Astrocyte (in vitro differentiated cells and primary cell): Measurements from ENCODE around the gene CABP1. TPM values are rescaled to one million over a fixed set of nuclear protein-coding genes. Genes with fewer than 3 reads are reported as not detected.
"Not testable (repeated sequence)": the region's sequence is repeated elsewhere in the genome, so short reads cannot be mapped to it uniquely, and the experiment has no call there.

ENCODE experiments used
- DNase-seq: peaks from one replicate; pipeline ENCODE4 v3.0.0-alpha.2; 2010; ENCODE audit warnings: low read depth
- FAIRE-seq: peaks from 2 replicates; lab custom pipeline; 2011; peaks lifted over from hg19 to GRCh38; lab: Jason Lieb, UNC
- H2AFZ ChIP-seq: 2 replicates; pipeline ENCODE4 v1.6.0; 2012; ENCODE audit warnings: low read depth, low read length, inconsistent platforms
- H3K27ac ChIP-seq: 2 replicates; pipeline ENCODE4 v1.5.1; 2011; ENCODE audit warnings: low read depth, low read length, inconsistent platforms
- H3K27me3 ChIP-seq: 2 replicates; pipeline ENCODE4 v1.6.0; 2011; ENCODE audit warnings: low read length, inconsistent platforms; ENCODE audit not compliant: insufficient read depth
- H3K36me3 ChIP-seq: 2 replicates; pipeline ENCODE4 v1.5.1; 2011; ENCODE audit warnings: low read length, inconsistent platforms; ENCODE audit not compliant: insufficient read depth
- H3K4me1 ChIP-seq: 2 replicates; pipeline ENCODE4 v1.5.1; 2011; ENCODE audit warnings: low read length, inconsistent platforms; ENCODE audit not compliant: insufficient read depth
- H3K4me2 ChIP-seq: 2 replicates; pipeline ENCODE4 v1.6.0; 2012; ENCODE audit warnings: low read length, inconsistent platforms
- H3K4me3 ChIP-seq: 2 replicates; pipeline ENCODE4 v1.5.1; 2011; ENCODE audit warnings: low read depth, mild to moderate bottlenecking, low read length, inconsistent platforms; ENCODE audit not compliant: insufficient read depth
- H3K79me2 ChIP-seq: 2 replicates; pipeline ENCODE4 v1.6.0; 2012; ENCODE audit warnings: mild to moderate bottlenecking, low read length, inconsistent platforms; ENCODE audit not compliant: insufficient read depth
- H3K9ac ChIP-seq: 2 replicates; pipeline ENCODE4 v1.6.0; 2012; ENCODE audit warnings: mild to moderate bottlenecking, low read length, inconsistent platforms
- H3K9me3 ChIP-seq: 2 replicates; pipeline ENCODE4 v1.5.1; 2012; ENCODE audit warnings: low read depth, mild to moderate bottlenecking, low read length, inconsistent platforms; ENCODE audit not compliant: insufficient read depth
- H4K20me1 ChIP-seq: 2 replicates; pipeline ENCODE4 v1.6.0; 2012; ENCODE audit warnings: low read length, inconsistent platforms; ENCODE audit not compliant: insufficient read depth
- H3K27ac Mint-ChIP-seq: one replicate; pipeline ENCODE4 v1.8.0; 2021; ENCODE audit warnings: mild to moderate bottlenecking, mixed read lengths; ENCODE audit not compliant: unreplicated experiment
- H3K27me3 Mint-ChIP-seq: one replicate; pipeline ENCODE4 v1.8.0; 2021; ENCODE audit warnings: low read depth, mixed read lengths; ENCODE audit not compliant: unreplicated experiment
- H3K36me3 Mint-ChIP-seq: one replicate; pipeline ENCODE4 v1.8.0; 2021; ENCODE audit warnings: low read depth, mixed read lengths; ENCODE audit not compliant: unreplicated experiment
- H3K4me1 Mint-ChIP-seq: one replicate; pipeline ENCODE4 v1.8.0; 2021; ENCODE audit warnings: low read depth, mixed read lengths; ENCODE audit not compliant: unreplicated experiment
- H3K4me3 Mint-ChIP-seq: one replicate; pipeline ENCODE4 v1.8.0; 2021; ENCODE audit warnings: mild to moderate bottlenecking, moderate library complexity, mixed read lengths; ENCODE audit not compliant: unreplicated experiment
- H3K9me3 Mint-ChIP-seq: one replicate; pipeline ENCODE4 v1.8.0; 2021; ENCODE audit warnings: mild to moderate bottlenecking, mixed read lengths; ENCODE audit not compliant: unreplicated experiment
- EZH2 ChIP-seq: IDR thresholded peaks from 2 replicates; pipeline ENCODE4 v1.6.1; 2012; ENCODE audit warnings: mild to moderate bottlenecking, low read length, inconsistent platforms; ENCODE audit not compliant: insufficient read depth
- total RNA-seq: library from RNA; stranded (reverse); gene quantifications from 2 replicates; pipeline ENCODE4 v1.2.1, GENCODE V29; 2021
- TF ChIP-seq, protein P1 (sequence below): IDR thresholded peaks from 2 replicates; pipeline ENCODE4 v1.5.1; 2011; ENCODE audit warnings: low read depth, mild to moderate bottlenecking, inconsistent platforms, low read length, moderate library complexity; ENCODE audit not compliant: insufficient read depth

The CABP1 gene
- total RNA-seq, 1 donor from 2014 or later, result 0.30 TPM

- H3K4me2 ChIP-seq, result peak overlapping the region; percentile 29
- FAIRE-seq, result no peak
- H3K4me1 Mint-ChIP-seq, result no peaks in the 10 kb centered on the region
- H3K27ac ChIP-seq, result no peak overlapping the region
- H4K20me1 ChIP-seq, result no peaks in the 10 kb centered on the region
- no peaks in the 10 kb centered on the region for H3K36me3 Mint-ChIP-seq
- H3K36me3 ChIP-seq, result no peaks in the 10 kb centered on the region
- no peak overlapping the region for H3K27ac Mint-ChIP-seq
- TF ChIP-seq EZH2, result no peak
- TF ChIP-seq, protein P1, sequence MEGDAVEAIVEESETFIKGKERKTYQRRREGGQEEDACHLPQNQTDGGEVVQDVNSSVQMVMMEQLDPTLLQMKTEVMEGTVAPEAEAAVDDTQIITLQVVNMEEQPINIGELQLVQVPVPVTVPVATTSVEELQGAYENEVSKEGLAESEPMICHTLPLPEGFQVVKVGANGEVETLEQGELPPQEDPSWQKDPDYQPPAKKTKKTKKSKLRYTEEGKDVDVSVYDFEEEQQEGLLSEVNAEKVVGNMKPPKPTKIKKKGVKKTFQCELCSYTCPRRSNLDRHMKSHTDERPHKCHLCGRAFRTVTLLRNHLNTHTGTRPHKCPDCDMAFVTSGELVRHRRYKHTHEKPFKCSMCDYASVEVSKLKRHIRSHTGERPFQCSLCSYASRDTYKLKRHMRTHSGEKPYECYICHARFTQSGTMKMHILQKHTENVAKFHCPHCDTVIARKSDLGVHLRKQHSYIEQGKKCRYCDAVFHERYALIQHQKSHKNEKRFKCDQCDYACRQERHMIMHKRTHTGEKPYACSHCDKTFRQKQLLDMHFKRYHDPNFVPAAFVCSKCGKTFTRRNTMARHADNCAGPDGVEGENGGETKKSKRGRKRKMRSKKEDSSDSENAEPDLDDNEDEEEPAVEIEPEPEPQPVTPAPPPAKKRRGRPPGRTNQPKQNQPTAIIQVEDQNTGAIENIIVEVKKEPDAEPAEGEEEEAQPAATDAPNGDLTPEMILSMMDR, result no peak
- H2AFZ ChIP-seq, result no peak overlapping the region
- H3K9me3 Mint-ChIP-seq, result peaks cover 4% of the 10 kb centered on the region
- no peak overlapping the region for H3K4me3 Mint-ChIP-seq
- peaks cover 13% of the 10 kb centered on the region for H3K27me3 ChIP-seq
- H3K9ac ChIP-seq, result no peak overlapping the region
- H3K9me3 ChIP-seq, result no peaks in the 10 kb centered on the region
- DNase-seq, result peak; percentile 20
- no peaks in the 10 kb centered on the region for H3K79me2 ChIP-seq
- no peaks in the 10 kb centered on the region for H3K4me1 ChIP-seq
- no peak overlapping the region for H3K4me3 ChIP-seq
- peaks cover 40% of the 10 kb centered on the region for H3K27me3 Mint-ChIP-seq
Observed at GRCh38 chr12:120598674-120599463, 41.6 kb upstream of the CABP1 start.

GRCh38 chr12:120599672-120600552 lies 40.5 kb upstream of the CABP1 start:
- no peaks in the 10 kb centered on the region for H3K36me3 ChIP-seq
- Mint-ChIP-seq H3K36me3 (no peaks in the 10 kb centered on the region), H3K4me1 (no peaks in the 10 kb centered on the region), H3K27ac (no peak overlapping the region), H3K27me3 (peaks cover 35% of the 10 kb centered on the region), H3K4me3 (peak overlapping the region; percentile 27), H3K9me3 (peaks cover 4% of the 10 kb centered on the region)
- TF ChIP-seq, protein P1, result no peak
- no peak for TF ChIP-seq EZH2
- no peak overlapping the region for H3K9ac ChIP-seq
- no peaks in the 10 kb centered on the region for H3K4me1 ChIP-seq
- no peak overlapping the region for H3K4me3 ChIP-seq
- H3K4me2 ChIP-seq, result no peak overlapping the region
- no peaks in the 10 kb centered on the region for H3K79me2 ChIP-seq
- no peaks in the 10 kb centered on the region for H3K9me3 ChIP-seq
- H3K27ac ChIP-seq, result no peak overlapping the region
- no peak for FAIRE-seq
- no peak overlapping the region for H2AFZ ChIP-seq
- no peaks in the 10 kb centered on the region for H4K20me1 ChIP-seq
- no peak for DNase-seq
- peaks cover 13% of the 10 kb centered on the region for H3K27me3 ChIP-seq

DNA sequence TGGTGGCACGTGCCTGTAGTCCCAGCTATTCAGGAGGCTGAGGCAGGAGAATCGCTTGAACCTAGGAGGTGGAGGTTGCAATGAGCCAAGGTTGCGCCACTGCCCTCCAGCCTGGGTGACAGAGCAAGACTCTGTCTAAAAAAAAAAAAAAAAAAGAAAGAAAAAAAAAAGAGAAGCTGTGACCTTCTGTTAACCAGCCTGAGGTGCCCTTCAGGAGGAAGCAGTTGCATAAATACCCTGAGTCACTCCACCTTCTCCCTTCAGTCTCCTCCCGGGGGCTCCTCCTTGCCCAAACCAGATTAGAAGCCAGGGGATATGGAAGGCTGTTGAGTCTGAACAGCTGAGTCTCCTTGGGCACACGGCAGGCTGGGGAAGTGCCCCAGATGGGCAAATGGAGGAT lies 38.0 kb upstream of the CABP1 start:
- H3K27ac Mint-ChIP-seq, FAIRE-seq, H2AFZ ChIP-seq, DNase-seq, H3K36me3 ChIP-seq, H3K27ac ChIP-seq, H3K4me1 ChIP-seq, H4K20me1 ChIP-seq, H3K9me3 ChIP-seq, H3K4me1 Mint-ChIP-seq, H3K4me3 Mint-ChIP-seq, H3K4me3 ChIP-seq, H3K36me3 Mint-ChIP-seq, H3K4me2 ChIP-seq, H3K79me2 ChIP-seq, H3K9ac ChIP-seq, H3K9me3 Mint-ChIP-seq: not testable (repeated sequence)
- peaks cover 34% of the 10 kb centered on the region for H3K27me3 Mint-ChIP-seq
- H3K27me3 ChIP-seq, result peaks cover 13% of the 10 kb centered on the region
